Neural cell (in vitro differentiated cells): Measurements from ENCODE around the gene METTL26.

Experiments used
- CTCF ChIP-seq: fragments of 450-650 bp; IDR thresholded peaks from 2 replicates; pipeline ENCODE4 v1.5.1; 2014; ENCODE audit warnings: antibody characterized with exemption, mild to moderate bottlenecking, moderate library complexity; ENCODE audit not compliant: poor library complexity, severe bottlenecking
- EP300 ChIP-seq: fragments of 450-650 bp; conservative IDR thresholded peaks from 2 replicates; pipeline ENCODE4 v1.6.1; 2014; ENCODE audit warnings: antibody characterized with exemption, mild to moderate bottlenecking, moderate library complexity; ENCODE audit not compliant: poor library complexity, severe bottlenecking
- EZH2 ChIP-seq: fragments of 200-600, 300-800 bp; shearing (Covaris generic), sonication (generic); IDR thresholded peaks from 2 replicates; pipeline ENCODE4 v1.6.1; 2014; ENCODE audit warnings: antibody characterized with exemption, low read length, borderline replicate concordance, mild to moderate bottlenecking; ENCODE audit not compliant: insufficient read depth, poor library complexity, severe bottlenecking
- POLR2AphosphoS5 ChIP-seq: IDR thresholded peaks from 2 replicates; pipeline ENCODE4 v1.6.1; 2012
- RAD21 ChIP-seq: fragments of 450-650 bp; conservative IDR thresholded peaks from 2 replicates; pipeline ENCODE4 v1.6.1; 2014; ENCODE audit warnings: antibody characterized with exemption, mild to moderate bottlenecking, moderate library complexity
- TAF1 ChIP-seq: IDR thresholded peaks from 2 replicates; pipeline ENCODE4 v1.6.1; 2012; ENCODE audit warnings: low read depth

- TF ChIP-seq EZH2 (no peak), POLR2AphosphoS5 (no peak), EP300 (no peak), CTCF (peak; percentile 17), TAF1 (no peak), RAD21 (no peak)
Measured at GRCh38 chr16:590188-590814, 45.8 kb downstream of the METTL26 start.
